Skeletal muscle tissue (tissue), 4 donors: Measurements from ENCODE around the gene CD28. TPM values are rescaled to one million over a fixed set of nuclear protein-coding genes. Genes with fewer than 3 reads are reported as not detected.

Experiments
- H3K27ac ChIP-seq: one replicate; pipeline ENCODE4 v1.7.0; 2013; ENCODE audit warnings: mild to moderate bottlenecking, low read depth, low read length, inconsistent platforms
- H3K27me3 ChIP-seq, 3 donors: one replicate each; pipeline ENCODE4 v1.7.0; 2013; ENCODE audit warnings: low read length in 3 of 3; ENCODE audit not compliant: control insufficient read depth in 3 of 3, insufficient read depth in 3 of 3
- H3K36me3 ChIP-seq, 3 donors: one replicate each; pipeline ENCODE4 v1.7.0; 2013; ENCODE audit warnings: low read length in 3 of 3; ENCODE audit not compliant: control insufficient read depth in 3 of 3, insufficient read depth in 3 of 3
- H3K4me1 ChIP-seq, 3 donors: one replicate each; pipeline ENCODE4 v1.7.0; 2013; ENCODE audit warnings: low read length in 3 of 3, mild to moderate bottlenecking in 3 of 3; ENCODE audit not compliant: control insufficient read depth in 3 of 3, insufficient read depth in 3 of 3
- H3K4me3 ChIP-seq, 3 donors: one replicate each; pipeline ENCODE4 v1.7.0; 2013; ENCODE audit warnings: low read length in 3 of 3
- H3K9ac ChIP-seq, 3 donors: one replicate each; pipeline ENCODE4 v1.7.0; 2013; ENCODE audit warnings: low read length in 3 of 3, mild to moderate bottlenecking in 3 of 3, moderate library complexity in 2 of 3, low read depth in 1 of 3
- H3K9me3 ChIP-seq, 3 donors: one replicate each; pipeline ENCODE4 v1.7.0; 2013; ENCODE audit warnings: low read length in 3 of 3; ENCODE audit not compliant: control insufficient read depth in 3 of 3
- total RNA-seq: library from RNA; depleted of rRNA; stranded (reverse); fragments of >200 nt; gene quantifications from one replicate; pipeline ENCODE4 v1.2.3, GENCODE V29; 2014
- donor health status: Osteomylitis.

Gene CD28
- total RNA-seq, 1 donor from 2014 or later: 4.2 TPM

DNA sequence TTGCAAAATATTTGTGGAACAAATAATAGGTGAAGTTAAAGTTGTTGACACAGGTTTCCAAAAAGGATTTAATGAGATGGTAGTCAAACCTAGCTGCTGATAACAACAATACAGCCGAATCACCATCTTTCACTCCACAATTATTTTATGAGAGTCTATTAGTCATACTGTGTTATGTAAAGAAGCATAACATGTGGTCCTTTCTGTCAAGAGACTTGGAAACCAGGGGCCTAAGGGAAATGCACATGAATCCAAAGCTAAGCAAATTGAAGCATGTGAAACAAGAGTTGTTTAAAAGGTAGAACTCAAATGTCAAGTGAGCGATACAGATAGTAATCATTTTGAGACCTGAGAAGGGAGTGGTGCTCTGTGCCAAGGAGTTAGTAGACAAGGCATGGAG, 16.0 kb downstream of the CD28 start:
- Histone ChIP-seq H3K4me1 (peaks cover 0 to 4% (median 3%) of the 10 kb centered on the region in 3 donors), H3K9me3 (no peaks in the 10 kb centered on the region), H3K27ac (no peak overlapping the region), H3K27me3 (no peaks in the 10 kb centered on the region), H3K4me3 (no peak overlapping the region), H3K9ac (no peak overlapping the region), H3K36me3 (no peaks in the 10 kb centered on the region)

DNA sequence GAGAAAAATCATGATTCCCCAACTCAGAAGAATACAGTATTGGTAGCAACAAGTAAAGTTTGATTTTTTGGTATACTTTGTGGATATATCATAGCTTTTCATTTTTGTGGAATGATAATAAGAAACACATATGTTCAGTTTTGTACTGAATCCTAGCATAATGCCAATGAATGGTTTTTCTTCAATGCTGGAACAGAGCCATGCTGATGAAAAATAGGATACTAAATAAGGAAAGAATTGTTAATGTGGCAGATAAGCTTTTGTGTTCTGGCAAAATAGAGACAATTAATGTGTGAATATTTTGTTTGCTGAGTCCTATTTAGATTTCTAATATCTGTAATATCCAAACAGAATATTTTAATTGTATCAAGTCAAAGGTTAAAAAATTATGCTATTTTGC, 21.9 kb downstream of the CD28 start:
- Histone ChIP-seq H3K27me3 (no peaks in the 10 kb centered on the region), H3K36me3 (no peaks in the 10 kb centered on the region), H3K4me3 (no peak overlapping the region), H3K9me3 (no peaks in the 10 kb centered on the region), H3K9ac (no peak overlapping the region), H3K27ac (no peak overlapping the region), H3K4me1 (peaks cover 9 to 21% (median 10%) of the 10 kb centered on the region in 3 donors)

DNA sequence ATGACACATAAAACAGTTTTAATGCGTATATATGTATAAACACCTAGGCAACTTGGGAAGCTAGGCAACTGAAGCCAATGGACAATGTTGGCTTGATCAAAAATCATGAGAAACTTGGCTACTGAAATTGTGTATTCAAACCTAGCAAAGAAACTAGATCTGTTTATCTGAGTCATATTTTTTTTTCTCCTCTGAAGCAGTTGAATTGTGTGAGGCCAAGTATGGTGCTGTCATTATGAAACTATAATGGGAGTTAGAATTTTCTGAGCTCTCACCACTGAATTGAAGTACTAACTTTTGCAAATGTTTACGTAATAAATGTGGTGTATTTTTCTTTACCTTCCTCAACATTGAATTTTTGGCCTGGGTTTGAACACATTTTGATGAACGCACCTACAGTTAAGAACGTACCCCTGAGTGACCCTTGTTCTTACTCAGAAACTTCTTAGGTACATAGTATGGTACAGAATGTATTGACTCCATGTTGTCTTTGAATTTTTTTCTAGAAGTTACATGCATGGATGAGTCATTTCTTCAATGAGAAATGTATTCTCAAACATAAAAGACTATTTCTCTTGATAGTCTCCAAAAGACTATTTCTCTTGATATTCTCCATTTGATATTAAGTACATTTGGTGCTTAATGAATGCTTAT, 23.8 kb downstream of the CD28 start:
- Histone ChIP-seq H3K4me3 (no peak overlapping the region), H3K27ac (no peak overlapping the region), H3K27me3 (no peaks in the 10 kb centered on the region), H3K9me3 (no peaks in the 10 kb centered on the region), H3K9ac (no peak overlapping the region), H3K4me1 (peaks cover 9 to 21% (median 10%) of the 10 kb centered on the region in 3 donors), H3K36me3 (no peaks in the 10 kb centered on the region)

- no peaks in the 10 kb centered on the region for H3K9me3 ChIP-seq
- no peaks in the 10 kb centered on the region for H3K27me3 ChIP-seq
- no peak overlapping the region for H3K9ac ChIP-seq
- H3K4me3 ChIP-seq: no peak overlapping the region
- H3K27ac ChIP-seq: peak overlapping the region; percentile 67
- H3K36me3 ChIP-seq: no peaks in the 10 kb centered on the region
- H3K4me1 ChIP-seq: peaks cover 9 to 21% (median 10%) of the 10 kb centered on the region in 3 donors
Observed at GRCh38 chr2:203730883-203731282, 24.4 kb downstream of the CD28 start.

GRCh38 chr2:203732092-203732952, 25.9 kb downstream of the CD28 start:
- Histone ChIP-seq H3K27ac (peak overlapping the region; percentile 67), H3K27me3 (no peaks in the 10 kb centered on the region), H3K9me3 (no peaks in the 10 kb centered on the region), H3K9ac (peak overlapping the region in 2 of 3 donors; percentile 24 to 28), H3K4me3 (peak overlapping the region in 2 of 3 donors; percentile 9 to 42), H3K4me1 (peaks cover 9 to 21% (median 10%) of the 10 kb centered on the region in 3 donors), H3K36me3 (no peaks in the 10 kb centered on the region)

GRCh38 chr2:203732953-203733510, 26.6 kb downstream of the CD28 start:
- peaks cover 9 to 21% (median 10%) of the 10 kb centered on the region in 3 donors for H3K4me1 ChIP-seq
- no peaks in the 10 kb centered on the region for H3K36me3 ChIP-seq
- no peak overlapping the region for H3K4me3 ChIP-seq
- H3K27ac ChIP-seq: peak overlapping the region; percentile 67
- H3K9ac ChIP-seq: peak overlapping the region in 1 of 3 donors; percentile 24
- no peaks in the 10 kb centered on the region for H3K27me3 ChIP-seq
- H3K9me3 ChIP-seq: no peaks in the 10 kb centered on the region

- no peak overlapping the region for H3K4me3 ChIP-seq
- H3K4me1 ChIP-seq: peaks cover 9 to 21% (median 10%) of the 10 kb centered on the region in 3 donors
- H3K9ac ChIP-seq: no peak overlapping the region
- H3K36me3 ChIP-seq: no peaks in the 10 kb centered on the region
- no peaks in the 10 kb centered on the region for H3K27me3 ChIP-seq
- H3K9me3 ChIP-seq: no peaks in the 10 kb centered on the region
- no peak overlapping the region for H3K27ac ChIP-seq
Observed at GRCh38 chr2:203733684-203734083, 27.2 kb downstream of the CD28 start.

GRCh38 chr2:203734276-203734983, 28.0 kb downstream of the CD28 start:
- H3K9ac ChIP-seq: no peak overlapping the region
- H3K27me3 ChIP-seq: no peaks in the 10 kb centered on the region
- H3K27ac ChIP-seq: no peak overlapping the region
- no peaks in the 10 kb centered on the region for H3K9me3 ChIP-seq
- H3K36me3 ChIP-seq: no peaks in the 10 kb centered on the region
- H3K4me3 ChIP-seq: no peak overlapping the region
- peaks cover 9 to 21% (median 10%) of the 10 kb centered on the region in 3 donors for H3K4me1 ChIP-seq

GRCh38 chr2:203737360-203737759, 30.9 kb downstream of the CD28 start:
- H3K4me3 ChIP-seq: no peak overlapping the region
- H3K27me3 ChIP-seq: no peaks in the 10 kb centered on the region
- no peak overlapping the region for H3K27ac ChIP-seq

More at GRCh38 chr2:203737360-203737759, 30.9 kb downstream of the CD28 start:
- Histone ChIP-seq H3K9ac (no peak overlapping the region), H3K4me1 (peaks cover 3 to 10% (median 5%) of the 10 kb centered on the region in 3 donors), H3K9me3 (no peaks in the 10 kb centered on the region), H3K36me3 (no peaks in the 10 kb centered on the region)
